ENCODE data around the gene GRM1. TPM values are rescaled to one million over a fixed set of nuclear protein-coding genes. Genes with fewer than 3 reads are reported as not detected.

GRM1 gene
- total RNA-seq, 1 donor from 2014 or later = not detected

- TF ChIP-seq, protein P1, sequence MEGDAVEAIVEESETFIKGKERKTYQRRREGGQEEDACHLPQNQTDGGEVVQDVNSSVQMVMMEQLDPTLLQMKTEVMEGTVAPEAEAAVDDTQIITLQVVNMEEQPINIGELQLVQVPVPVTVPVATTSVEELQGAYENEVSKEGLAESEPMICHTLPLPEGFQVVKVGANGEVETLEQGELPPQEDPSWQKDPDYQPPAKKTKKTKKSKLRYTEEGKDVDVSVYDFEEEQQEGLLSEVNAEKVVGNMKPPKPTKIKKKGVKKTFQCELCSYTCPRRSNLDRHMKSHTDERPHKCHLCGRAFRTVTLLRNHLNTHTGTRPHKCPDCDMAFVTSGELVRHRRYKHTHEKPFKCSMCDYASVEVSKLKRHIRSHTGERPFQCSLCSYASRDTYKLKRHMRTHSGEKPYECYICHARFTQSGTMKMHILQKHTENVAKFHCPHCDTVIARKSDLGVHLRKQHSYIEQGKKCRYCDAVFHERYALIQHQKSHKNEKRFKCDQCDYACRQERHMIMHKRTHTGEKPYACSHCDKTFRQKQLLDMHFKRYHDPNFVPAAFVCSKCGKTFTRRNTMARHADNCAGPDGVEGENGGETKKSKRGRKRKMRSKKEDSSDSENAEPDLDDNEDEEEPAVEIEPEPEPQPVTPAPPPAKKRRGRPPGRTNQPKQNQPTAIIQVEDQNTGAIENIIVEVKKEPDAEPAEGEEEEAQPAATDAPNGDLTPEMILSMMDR (IDR thresholded peaks at IDR 0.05) = no peak
- no peak overlapping the region for H3K4me3 Mint-ChIP-seq (ENCODE audit: unreplicated experiment)
- DNase-seq (ENCODE audit: extremely low spot score, unreplicated experiment) = no peak
- H3K36me3 Mint-ChIP-seq (ENCODE audit: unreplicated experiment) = no peaks in the 10 kb centered on the region
- no peaks in the 10 kb centered on the region for H3K4me1 Mint-ChIP-seq (ENCODE audit: unreplicated experiment)
- H3K27ac Mint-ChIP-seq (ENCODE audit: unreplicated experiment) = no peak overlapping the region
- no peaks in the 10 kb centered on the region for H3K9me3 Mint-ChIP-seq (ENCODE audit: unreplicated experiment)
- peaks cover 3% of the 10 kb centered on the region for H3K27me3 Mint-ChIP-seq (ENCODE audit: unreplicated experiment)
Observed at GRCh38 chr6:146316175-146316495, 287.3 kb downstream of the GRM1 start.

DNA sequence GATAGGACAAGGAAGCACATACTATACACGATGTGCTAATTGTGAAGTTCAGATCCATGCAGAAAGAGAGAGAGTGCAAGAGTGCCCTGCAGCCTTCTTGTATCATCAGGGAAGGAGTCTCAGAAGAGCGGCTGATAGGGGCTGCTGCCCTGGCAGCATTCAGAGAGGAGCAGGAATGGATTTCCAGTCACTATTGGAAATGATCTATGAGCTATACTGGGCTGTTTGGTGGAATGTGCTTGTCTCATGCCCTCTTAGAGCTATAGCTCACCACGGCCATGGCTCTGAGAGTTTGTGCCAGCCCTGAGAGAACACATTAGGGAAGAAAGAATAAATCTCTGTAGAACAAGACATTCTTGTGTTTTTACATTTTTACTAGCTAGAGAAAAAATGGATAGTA, 302.2 kb downstream of the GRM1 start:
- H3K27me3 Mint-ChIP-seq (ENCODE audit: unreplicated experiment) = peaks cover 11% of the 10 kb centered on the region
- H3K27ac Mint-ChIP-seq (ENCODE audit: unreplicated experiment) = no peak overlapping the region

DNA sequence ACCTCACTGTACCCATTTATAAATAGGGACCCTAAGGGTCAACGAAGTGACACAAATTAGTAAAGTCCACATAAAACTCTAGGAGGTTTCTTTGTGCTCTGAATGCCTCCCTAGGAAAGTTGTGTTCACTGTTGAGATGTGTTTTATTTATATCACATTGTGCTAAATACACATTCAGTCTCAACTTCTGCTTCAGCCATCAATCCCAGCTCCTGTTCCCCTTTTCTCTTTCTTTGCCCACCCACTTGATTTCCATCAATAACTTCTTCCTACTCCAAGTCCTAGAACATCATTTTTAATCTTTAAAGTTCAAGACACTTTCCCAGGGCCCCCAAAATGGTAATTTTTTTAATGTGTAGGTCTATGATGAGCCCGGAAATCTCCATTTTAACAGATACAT, 306.5 kb downstream of the GRM1 start:
- no peak for DNase-seq (ENCODE audit: extremely low spot score, unreplicated experiment)
- H3K36me3 Mint-ChIP-seq (ENCODE audit: unreplicated experiment) = no peaks in the 10 kb centered on the region
- H3K27ac Mint-ChIP-seq (ENCODE audit: unreplicated experiment) = no peak overlapping the region
- H3K27me3 Mint-ChIP-seq (ENCODE audit: unreplicated experiment) = peaks cover 6% of the 10 kb centered on the region
- H3K4me1 Mint-ChIP-seq (ENCODE audit: unreplicated experiment) = no peaks in the 10 kb centered on the region
- TF ChIP-seq, protein P1 (IDR thresholded peaks at IDR 0.05) = no peak
- no peak overlapping the region for H3K4me3 Mint-ChIP-seq (ENCODE audit: unreplicated experiment)
- no peaks in the 10 kb centered on the region for H3K9me3 Mint-ChIP-seq (ENCODE audit: unreplicated experiment)

More for the DNA sequence above, 302.2 kb downstream of the GRM1 start:
- TF ChIP-seq, protein P1 (IDR thresholded peaks at IDR 0.05) = no peak
- no peak for DNase-seq (ENCODE audit: extremely low spot score, unreplicated experiment)
- Mint-ChIP-seq H3K9me3 (ENCODE audit: unreplicated experiment) (no peaks in the 10 kb centered on the region), H3K36me3 (ENCODE audit: unreplicated experiment) (no peaks in the 10 kb centered on the region), H3K4me3 (ENCODE audit: unreplicated experiment) (no peak overlapping the region), H3K4me1 (ENCODE audit: unreplicated experiment) (no peaks in the 10 kb centered on the region)

DNA sequence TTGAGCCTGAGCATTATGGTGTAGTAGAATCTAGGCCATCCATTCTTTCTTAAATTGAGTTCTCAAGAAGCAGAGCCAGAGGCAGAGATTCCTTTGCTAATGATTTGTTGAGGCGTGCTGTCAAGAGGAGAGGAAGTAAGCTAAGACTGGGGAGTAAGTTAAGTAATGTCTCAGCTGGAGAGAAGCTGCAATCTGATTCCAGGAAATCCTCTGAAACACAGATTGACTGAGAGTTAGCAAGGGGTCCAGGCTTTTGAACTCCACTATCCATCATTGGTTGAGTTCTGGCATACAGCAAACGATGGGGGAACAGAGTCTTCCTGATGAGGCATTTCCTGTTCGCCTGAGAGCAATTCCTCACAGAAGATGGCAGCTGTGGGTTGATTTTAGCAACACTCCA, 307.3 kb downstream of the GRM1 start:
- H3K27me3 Mint-ChIP-seq (ENCODE audit: unreplicated experiment) = peaks cover 1% of the 10 kb centered on the region
- TF ChIP-seq, protein P1 (IDR thresholded peaks at IDR 0.05) = no peak
- no peaks in the 10 kb centered on the region for H3K36me3 Mint-ChIP-seq (ENCODE audit: unreplicated experiment)
- H3K9me3 Mint-ChIP-seq (ENCODE audit: unreplicated experiment) = no peaks in the 10 kb centered on the region
- no peak for DNase-seq (ENCODE audit: extremely low spot score, unreplicated experiment)
- H3K4me1 Mint-ChIP-seq (ENCODE audit: unreplicated experiment) = no peaks in the 10 kb centered on the region
- no peak overlapping the region for H3K27ac Mint-ChIP-seq (ENCODE audit: unreplicated experiment)
- H3K4me3 Mint-ChIP-seq (ENCODE audit: unreplicated experiment) = no peak overlapping the region

DNA sequence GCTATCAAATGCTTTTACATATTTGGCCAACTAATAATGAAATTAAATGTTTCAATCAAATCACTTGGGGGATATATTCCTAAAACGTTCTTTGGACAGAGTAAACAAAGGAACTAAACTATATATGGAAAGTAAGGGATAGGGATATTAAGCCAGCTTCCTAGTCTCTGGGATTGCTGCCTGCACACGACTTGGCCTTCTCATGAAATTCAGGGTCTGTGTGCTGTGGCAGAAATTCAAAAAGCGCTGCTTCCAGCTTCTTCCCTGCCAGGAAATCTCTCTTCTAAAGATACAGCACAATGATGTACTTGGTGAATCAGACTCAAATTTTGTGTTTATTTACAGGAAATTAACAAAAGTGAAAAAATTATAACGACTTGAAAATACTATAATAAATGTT, 308.5 kb downstream of the GRM1 start:
- Mint-ChIP-seq H3K27me3 (ENCODE audit: unreplicated experiment) (no peaks in the 10 kb centered on the region), H3K36me3 (ENCODE audit: unreplicated experiment) (no peaks in the 10 kb centered on the region), H3K27ac (ENCODE audit: unreplicated experiment) (no peak overlapping the region), H3K4me1 (ENCODE audit: unreplicated experiment) (no peaks in the 10 kb centered on the region), H3K9me3 (ENCODE audit: unreplicated experiment) (no peaks in the 10 kb centered on the region), H3K4me3 (ENCODE audit: unreplicated experiment) (no peak overlapping the region)
- DNase-seq (ENCODE audit: extremely low spot score, unreplicated experiment) = no peak
- TF ChIP-seq, protein P1 (IDR thresholded peaks at IDR 0.05) = no peak
